B cell (primary cell): ENCODE measurements around the gene CCNDBP1. TPM values are rescaled to one million over a fixed set of nuclear protein-coding genes. Genes with fewer than 3 reads are reported as not detected.

ENCODE experiments used
- ATAC-seq: fragments of 200-7000 bp; cut with Tn5 transposase; one replicate; pipeline ENCODE4 v1.10.0; 2021; ENCODE audit warnings: low read depth, mild to moderate bottlenecking, moderate number of reproducible peaks, moderate library complexity
- CTCF ChIA-PET: fragments of 350-600 bp; sonication (Branson Sonifier 250); formaldehyde crosslinking; loops from one replicate; lab custom pipeline; 2021; ENCODE audit warnings: antibody characterized with exemption, inconsistent platforms; lab: Charles Lee
- POLR2A ChIA-PET: fragments of 350-600 bp; sonication (Branson Sonifier 250); formaldehyde crosslinking; loops from one replicate; lab custom pipeline; 2021; ENCODE audit warnings: antibody characterized with exemption; lab: Charles Lee
- DNase-seq: peaks from one replicate; pipeline ENCODE4 v3.0.0; 2013
- H2AFZ ChIP-seq: 2 replicates; pipeline ENCODE4 v1.6.1; 2012; ENCODE audit warnings: mild to moderate bottlenecking, low read depth, low read length; ENCODE audit not compliant: insufficient read depth, poor library complexity, severe bottlenecking
- H3K27ac ChIP-seq, 2 donors: 1 replicate in 1 of 2; 2 replicates in 1 of 2; pipeline ENCODE4 v1.5.1; 2012 to 2013; ENCODE audit warnings: low read length in 2 of 2, mild to moderate bottlenecking in 2 of 2, moderate library complexity in 1 of 2
- H3K27me3 ChIP-seq, 4 experiments: fragments of 200-600 bp in 1 of 4; sonication (generic) in 1 of 4; replicated peaks in 1 of 4; 1 replicate in 2 of 4; 2 replicates in 2 of 4; pipeline versions ENCODE4 v1.6.1 to v1.7.0; 2013 to 2016; ENCODE audit warnings: low read length in 3 of 4, mild to moderate bottlenecking in 2 of 4, mixed read lengths in 1 of 4, moderate library complexity in 1 of 4; ENCODE audit not compliant: insufficient read depth in 4 of 4, control insufficient read depth in 3 of 4; ENCODE audit errors: control extremely low read depth in 1 of 4
- H3K36me3 ChIP-seq, 2 experiments: replicated peaks in 1 of 2; 1 replicate in 1 of 2; 2 replicates in 1 of 2; pipeline versions ENCODE4 v1.6.1 to v1.7.1; 2013; ENCODE audit warnings: low read length in 1 of 2; ENCODE audit not compliant: insufficient read depth in 2 of 2, control insufficient read depth in 1 of 2; ENCODE audit errors: control extremely low read depth in 1 of 2, extremely low read depth in 1 of 2
- H3K4me1 ChIP-seq, 2 donors: fragments of 200-600 bp in 1 of 2; sonication (generic) in 1 of 2; 1 replicate in 1 of 2; 2 replicates in 1 of 2; pipeline versions ENCODE4 v1.5.1 to v1.6.1; 2013 to 2017; ENCODE audit warnings: low read length in 2 of 2; ENCODE audit not compliant: control insufficient read depth in 2 of 2, insufficient read depth in 2 of 2
- H3K4me2 ChIP-seq: replicated peaks from 2 replicates; pipeline ENCODE3; 2012; ENCODE audit warnings: mild to moderate bottlenecking, low read depth, low read length; ENCODE audit not compliant: poor library complexity, severe bottlenecking
- H3K4me3 ChIP-seq, 5 experiments: fragments of 200-600 bp in 1 of 5; sonication (generic) in 1 of 5; 1 replicate in 3 of 5; 2 replicates in 2 of 5; pipeline versions ENCODE4 v1.5.1 to v1.7.0; 2011 to 2016; ENCODE audit warnings: low read length in 4 of 5, mild to moderate bottlenecking in 4 of 5, low read depth in 2 of 5, control low read depth in 1 of 5, moderate library complexity in 1 of 5; ENCODE audit not compliant: insufficient read depth in 1 of 5; ENCODE audit errors: control extremely low read depth in 1 of 5, extremely low read depth in 1 of 5
- H3K79me2 ChIP-seq: fragments of 200-600 bp; sonication (generic); one replicate; pipeline ENCODE4 v1.6.0; 2016; ENCODE audit warnings: low read length; ENCODE audit not compliant: control insufficient read depth, insufficient read depth
- H3K9ac ChIP-seq: fragments of 200-600 bp; sonication (generic); 2 replicates; pipeline ENCODE4 v1.6.1; 2017; ENCODE audit warnings: mild to moderate bottlenecking, low read length, moderate library complexity
- H3K9me3 ChIP-seq, 3 donors: one replicate each; pipeline versions ENCODE4 v1.6.1 to v1.7.1; 2013; ENCODE audit warnings: low read length in 2 of 3; ENCODE audit not compliant: control insufficient read depth in 2 of 3, insufficient read depth in 1 of 3; ENCODE audit errors: control extremely low read depth in 1 of 3
- H4K20me1 ChIP-seq: 2 replicates; pipeline ENCODE4 v1.6.0; 2012; ENCODE audit warnings: mild to moderate bottlenecking, low read length; ENCODE audit not compliant: insufficient read depth, control insufficient read depth, poor library complexity, severe bottlenecking
- H3K27ac Mint-ChIP-seq: one replicate; pipeline ENCODE4 v1.8.0; 2021; ENCODE audit warnings: mixed read lengths
- H3K27me3 Mint-ChIP-seq: one replicate; pipeline ENCODE4 v1.8.0; 2021; ENCODE audit warnings: mixed read lengths
- H3K4me1 Mint-ChIP-seq: one replicate; pipeline ENCODE4 v1.8.0; 2021; ENCODE audit warnings: mixed read lengths
- H3K4me3 Mint-ChIP-seq: one replicate; pipeline ENCODE4 v1.8.0; 2021; ENCODE audit warnings: mixed read lengths
- H3K9me3 Mint-ChIP-seq: one replicate; pipeline ENCODE4 v1.8.0; 2022; ENCODE audit warnings: mixed read lengths; ENCODE audit not compliant: insufficient read depth
- CTCF ChIP-seq: fragments of 200-600 bp; IDR thresholded peaks from one replicate; pipeline ENCODE4 v1.8.0; 2022; ENCODE audit warnings: antibody characterized with exemption, mild to moderate bottlenecking
- EZH2 ChIP-seq: IDR thresholded peaks from 2 replicates; pipeline ENCODE4 v1.6.1; 2012; ENCODE audit warnings: borderline replicate concordance, low read depth, mild to moderate bottlenecking, moderate library complexity, low read length; ENCODE audit not compliant: insufficient read depth, poor library complexity, severe bottlenecking
- WGBS: methylation state at CpG from one replicate; pipeline ENCODE4 v1.1.5; 2013; ENCODE audit warnings: missing lambda C conversion rate; ENCODE audit not compliant: insufficient coverage; 5-methylcytosine and 5-hydroxymethylcytosine counted together
- intact Hi-C: fragments of 100-400 bp; cut with micrococcal nuclease; formaldehyde crosslinking; loops from one replicate; pipeline ENCODE4 v1.10.0; 2022
- polyA plus RNA-seq: library from polyadenylated mRNA; depleted of rRNA; stranded (reverse); fragments of >200 nt; gene quantifications from 2 replicates; pipeline ENCODE4 v1.2.3, GENCODE V29; 2012
- total RNA-seq, 2 donors: library from RNA; stranded (reverse); fragments of 120-200 nt in 1 of 2; gene quantifications; 1 replicate in 1 of 2; 2 replicates in 1 of 2; pipeline versions ENCODE4 v1.2.3 to v1.2.4, GENCODE V29; 2013 to 2022

The CCNDBP1 gene
- total and polyA plus RNA-seq, 2 donors (not counting 1 experiment from before 2014, with no cell fraction given): 111 to 113 TPM

GRCh38 chr15:43229977-43230376 is 44.8 kb downstream of the CCNDBP1 start:
- Histone ChIP-seq H3K4me3 (no peak overlapping the region), H3K27me3 (no peaks in the 10 kb centered on the region), H3K4me2 (no peak overlapping the region), H3K9me3 (no peaks in the 10 kb centered on the region), H3K9ac (no peak overlapping the region), H4K20me1 (no peaks in the 10 kb centered on the region), H3K36me3 (no peaks in the 10 kb centered on the region), H3K27ac (no peak overlapping the region), H3K79me2 (no peaks in the 10 kb centered on the region), H3K4me1 (peaks cover 0 to 7% of the 10 kb centered on the region in 2 donors), H2AFZ (no peak overlapping the region)
- ChIA-PET POLR2A (no interaction called here), CTCF (interaction anchor here (1.1 to 19.7 kb wide), 4 partner anchors 8 to 54 kb away, joined by 3 to 549 read pairs (median 6); no protein-coding TSS in a partner anchor)
- Mint-ChIP-seq H3K4me3 (no peak overlapping the region), H3K9me3 (no peaks in the 10 kb centered on the region), H3K27me3 (peaks cover 8% of the 10 kb centered on the region), H3K27ac (no peak overlapping the region), H3K4me1 (peaks cover 7% of the 10 kb centered on the region)
- intact Hi-C loops: no loop called here
- ATAC-seq (no peak), DNase-seq (no peak)
- TF ChIP-seq EZH2: no peak
- TF ChIP-seq CTCF: no peak
- 80% methylated on average over 4 of the region's 5 CpGs for WGBS

GRCh38 chr15:43230640-43231115 is 45.5 kb downstream of the CCNDBP1 start:
- peaks cover 3% of the 10 kb centered on the region for H3K4me1 Mint-ChIP-seq

More at GRCh38 chr15:43230640-43231115, 45.5 kb downstream of the CCNDBP1 start:
- Histone ChIP-seq H3K9me3 (no peaks in the 10 kb centered on the region), H3K4me3 (no peak overlapping the region), H3K4me1 (peaks cover 0 to 2% of the 10 kb centered on the region in 2 donors), H3K27ac (no peak overlapping the region), H2AFZ (no peak overlapping the region), H3K4me2 (no peak overlapping the region), H3K9ac (no peak overlapping the region), H4K20me1 (no peaks in the 10 kb centered on the region), H3K79me2 (no peaks in the 10 kb centered on the region), H3K27me3 (no peaks in the 10 kb centered on the region), H3K36me3 (no peaks in the 10 kb centered on the region)
- Mint-ChIP-seq H3K9me3 (no peaks in the 10 kb centered on the region), H3K27ac (no peak overlapping the region), H3K27me3 (peaks cover 5% of the 10 kb centered on the region), H3K4me3 (no peak overlapping the region)
- ChIA-PET POLR2A (no interaction called here), CTCF (interaction anchor here (1.2 to 19.7 kb wide), 3 partner anchors 8 to 53 kb away, joined by 6 to 549 read pairs (median 7); no protein-coding TSS in a partner anchor)
- ATAC-seq (no peak), DNase-seq (no peak)
- 40% methylated on average over 2 of the region's 2 CpGs for WGBS
- intact Hi-C loops: no loop called here
- TF ChIP-seq CTCF (no peak), EZH2 (no peak)
